GM12874 (cell line): ENCODE data around the gene CDK14.

Experiments
- CTCF ChIP-seq: IDR thresholded peaks from 2 replicates; pipeline ENCODE4 v1.5.1; 2011; ENCODE audit warnings: low read depth, mild to moderate bottlenecking, control low read depth, low read length, moderate library complexity; ENCODE audit not compliant: insufficient read depth

The CDK14 gene

GRCh38 chr7:90768301-90768700, 172.2 kb downstream of the CDK14 start:
- TF ChIP-seq CTCF, result no peak

DNA sequence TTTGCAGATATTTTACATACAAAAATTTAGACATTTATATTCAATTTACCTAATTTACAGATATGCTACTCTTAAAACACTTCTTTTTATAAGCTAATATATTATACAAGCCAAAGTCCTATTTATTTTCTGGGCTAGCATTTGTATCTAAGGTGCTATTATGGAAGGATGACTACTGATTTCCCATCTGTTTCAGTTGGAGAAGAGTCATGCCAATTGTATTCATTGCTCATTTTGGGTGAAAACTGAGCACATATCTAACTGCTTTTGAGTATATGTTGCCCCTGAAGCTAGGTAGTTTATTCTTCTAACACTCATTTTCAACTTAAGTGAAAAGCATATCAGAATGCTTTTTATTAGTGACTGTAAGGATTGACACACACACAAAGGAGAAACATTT, 172.9 kb downstream of the CDK14 start:
- TF ChIP-seq CTCF, result no peak

- no peak for TF ChIP-seq CTCF
Measured at GRCh38 chr7:90771281-90771680, 175.2 kb downstream of the CDK14 start.

DNA sequence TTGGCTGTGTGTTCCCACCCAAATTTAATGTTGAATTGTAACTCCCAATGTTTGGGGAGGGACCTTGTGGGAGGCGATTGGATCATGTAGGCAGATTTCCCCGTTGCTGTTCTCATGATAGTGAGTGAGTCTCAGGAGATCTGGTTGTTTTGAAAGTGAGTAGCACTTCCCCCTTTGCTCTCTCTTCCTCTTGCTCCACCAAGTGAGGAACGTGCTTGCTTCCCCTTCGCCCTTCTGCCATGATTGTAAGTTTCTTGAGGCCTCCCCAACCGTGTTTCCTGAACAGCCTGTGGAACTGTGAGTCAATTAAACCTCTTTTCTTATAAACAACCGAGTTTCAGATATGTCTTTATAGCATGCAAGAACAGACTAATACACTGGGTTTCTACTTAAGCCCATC, 176.3 kb downstream of the CDK14 start:
- no peak for TF ChIP-seq CTCF

DNA sequence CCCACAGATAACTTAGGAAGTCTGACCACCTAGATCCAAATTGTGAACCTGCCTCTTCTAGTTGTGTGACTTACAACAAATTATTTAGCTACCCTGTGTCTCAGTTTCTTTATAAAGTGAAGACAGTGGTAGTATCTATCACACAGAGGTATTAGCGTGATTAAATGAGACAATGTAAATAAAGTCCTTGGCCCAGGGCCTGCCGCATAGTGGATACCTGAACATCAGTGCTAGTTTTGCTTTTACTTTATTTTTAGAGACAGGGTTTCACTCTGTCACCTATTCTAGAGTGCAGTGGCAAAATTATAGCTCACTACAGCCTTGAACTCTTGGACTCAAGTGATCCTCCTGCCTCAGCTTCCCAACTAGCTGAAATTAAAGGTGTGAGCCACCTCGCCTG, 177.1 kb downstream of the CDK14 start:
- TF ChIP-seq CTCF, result no peak

GRCh38 chr7:90774706-90775105, 178.6 kb downstream of the CDK14 start:
- TF ChIP-seq CTCF, result no peak

DNA sequence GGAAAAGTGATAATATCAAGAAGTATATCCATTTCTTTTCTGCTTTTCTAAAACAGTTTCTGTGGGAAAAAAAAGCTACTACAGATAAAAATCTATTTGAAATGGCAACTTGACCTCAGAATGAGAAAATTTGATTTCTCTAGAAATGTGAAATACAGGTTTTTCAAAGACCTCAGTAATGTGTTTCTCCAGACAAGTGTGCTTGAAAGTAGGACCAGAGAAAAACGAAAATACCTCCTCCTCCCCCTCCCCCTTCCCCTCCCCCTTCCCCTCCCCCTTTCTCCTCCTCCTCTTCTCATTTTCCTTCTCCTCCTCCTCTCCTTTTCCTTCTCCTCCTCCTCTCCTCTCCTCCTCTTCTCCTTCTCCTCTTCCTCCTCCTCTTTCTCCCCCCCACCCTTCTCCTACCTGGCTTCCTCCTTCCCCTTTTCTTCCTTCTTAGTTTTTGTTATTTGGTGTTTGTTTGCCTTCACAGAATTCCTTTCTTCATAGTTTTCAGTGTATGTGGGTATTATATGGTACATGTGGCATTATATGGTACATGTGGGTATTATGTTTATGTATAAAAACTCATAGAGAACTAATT, 179.4 kb downstream of the CDK14 start:
- no peak for TF ChIP-seq CTCF
